ENCODE measurements around the gene FARS2.

Gene FARS2

GRCh38 chr6:5379647-5380242, 118.4 kb downstream of the FARS2 start:
- TF ChIP-seq, protein P1, sequence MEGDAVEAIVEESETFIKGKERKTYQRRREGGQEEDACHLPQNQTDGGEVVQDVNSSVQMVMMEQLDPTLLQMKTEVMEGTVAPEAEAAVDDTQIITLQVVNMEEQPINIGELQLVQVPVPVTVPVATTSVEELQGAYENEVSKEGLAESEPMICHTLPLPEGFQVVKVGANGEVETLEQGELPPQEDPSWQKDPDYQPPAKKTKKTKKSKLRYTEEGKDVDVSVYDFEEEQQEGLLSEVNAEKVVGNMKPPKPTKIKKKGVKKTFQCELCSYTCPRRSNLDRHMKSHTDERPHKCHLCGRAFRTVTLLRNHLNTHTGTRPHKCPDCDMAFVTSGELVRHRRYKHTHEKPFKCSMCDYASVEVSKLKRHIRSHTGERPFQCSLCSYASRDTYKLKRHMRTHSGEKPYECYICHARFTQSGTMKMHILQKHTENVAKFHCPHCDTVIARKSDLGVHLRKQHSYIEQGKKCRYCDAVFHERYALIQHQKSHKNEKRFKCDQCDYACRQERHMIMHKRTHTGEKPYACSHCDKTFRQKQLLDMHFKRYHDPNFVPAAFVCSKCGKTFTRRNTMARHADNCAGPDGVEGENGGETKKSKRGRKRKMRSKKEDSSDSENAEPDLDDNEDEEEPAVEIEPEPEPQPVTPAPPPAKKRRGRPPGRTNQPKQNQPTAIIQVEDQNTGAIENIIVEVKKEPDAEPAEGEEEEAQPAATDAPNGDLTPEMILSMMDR (IDR thresholded peaks at IDR 0.05) = no peak
- no peaks in the 10 kb centered on the region for H3K4me1 ChIP-seq (ENCODE audit: control insufficient read depth in 1 of 2, insufficient read depth in 1 of 2, low read depth in 1 of 2, low read length in 1 of 2)
- no peak overlapping the region for H3K4me3 ChIP-seq (ENCODE audit: low read depth in 1 of 2, low read length in 1 of 2)
- H3K9me3 ChIP-seq = no peaks in the 10 kb centered on the region
- H3K27me3 ChIP-seq = no peaks in the 10 kb centered on the region
- no peak overlapping the region for H3K27ac ChIP-seq
- H3K36me3 ChIP-seq = no peaks in the 10 kb centered on the region

DNA sequence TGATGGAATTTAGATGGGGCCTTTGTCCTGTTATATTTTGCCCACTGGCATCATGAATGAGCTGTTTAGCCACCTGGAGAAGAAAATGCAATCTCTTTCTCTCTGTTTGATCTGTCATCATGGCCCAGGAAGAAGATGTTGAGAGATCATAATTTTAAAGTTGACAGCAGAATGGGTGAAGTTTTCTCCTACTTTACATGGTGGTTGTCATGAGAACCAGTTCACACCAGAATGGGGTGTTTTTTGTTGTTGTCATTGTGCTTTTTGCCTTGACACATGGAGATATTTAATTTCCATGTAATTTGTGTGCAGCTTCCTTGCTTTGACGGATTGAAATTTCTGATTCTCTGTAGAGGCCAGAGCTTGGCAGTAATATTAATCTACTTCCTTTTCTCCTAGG, 122.5 kb downstream of the FARS2 start:
- no peaks in the 10 kb centered on the region for H3K9me3 ChIP-seq
- TF ChIP-seq, protein P1 (IDR thresholded peaks at IDR 0.05) = no peak

DNA sequence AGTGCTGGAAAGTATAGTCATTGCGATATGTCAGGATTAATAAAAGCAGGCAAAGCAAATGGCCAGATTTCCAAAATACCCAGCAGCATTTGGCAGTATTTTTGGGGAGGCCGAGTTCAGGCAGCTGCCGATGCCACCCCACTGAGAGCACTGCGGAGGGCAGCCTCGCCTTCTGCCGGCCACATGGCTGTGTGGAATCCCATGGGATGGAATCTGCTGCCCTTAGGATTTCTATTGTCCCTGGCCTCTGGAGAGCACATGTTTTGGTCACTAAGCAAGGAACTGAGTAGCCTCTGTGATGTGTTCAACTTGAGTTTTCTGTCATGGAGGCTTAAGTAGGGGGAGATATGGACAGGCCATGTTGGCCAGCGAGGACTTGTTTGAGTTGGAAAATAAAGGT, 123.0 kb downstream of the FARS2 start:
- TF ChIP-seq, protein P1 (IDR thresholded peaks at IDR 0.05) = no peak
- no peaks in the 10 kb centered on the region for H3K36me3 ChIP-seq
- no peak overlapping the region for H3K4me3 ChIP-seq (ENCODE audit: low read depth in 1 of 2, low read length in 1 of 2)
- H3K27me3 ChIP-seq = no peaks in the 10 kb centered on the region
- H3K27ac ChIP-seq = no peak overlapping the region
- no peaks in the 10 kb centered on the region for H3K4me1 ChIP-seq (ENCODE audit: control insufficient read depth in 1 of 2, insufficient read depth in 1 of 2, low read depth in 1 of 2, low read length in 1 of 2)
- no peaks in the 10 kb centered on the region for H3K9me3 ChIP-seq

More for the DNA sequence above, 122.5 kb downstream of the FARS2 start:
- no peak overlapping the region for H3K27ac ChIP-seq
- H3K36me3 ChIP-seq = no peaks in the 10 kb centered on the region
- no peaks in the 10 kb centered on the region for H3K27me3 ChIP-seq
- H3K4me3 ChIP-seq (ENCODE audit: low read depth in 1 of 2, low read length in 1 of 2) = no peak overlapping the region
- H3K4me1 ChIP-seq (ENCODE audit: control insufficient read depth in 1 of 2, insufficient read depth in 1 of 2, low read depth in 1 of 2, low read length in 1 of 2) = no peaks in the 10 kb centered on the region

- TF ChIP-seq, protein P1 (IDR thresholded peaks at IDR 0.05) = no peak
- H3K36me3 ChIP-seq = no peaks in the 10 kb centered on the region
- H3K27ac ChIP-seq = no peak overlapping the region
- H3K27me3 ChIP-seq = no peaks in the 10 kb centered on the region
- H3K9me3 ChIP-seq = no peaks in the 10 kb centered on the region
- H3K4me1 ChIP-seq (ENCODE audit: control insufficient read depth in 1 of 2, insufficient read depth in 1 of 2, low read depth in 1 of 2, low read length in 1 of 2) = no peaks in the 10 kb centered on the region
- no peak overlapping the region for H3K4me3 ChIP-seq (ENCODE audit: low read depth in 1 of 2, low read length in 1 of 2)
Observed at GRCh38 chr6:5388326-5388725, 127.0 kb downstream of the FARS2 start.

- Histone ChIP-seq H3K4me3 (ENCODE audit: low read depth in 1 of 2, low read length in 1 of 2) (no peak overlapping the region), H3K27ac (no peak overlapping the region), H3K27me3 (no peaks in the 10 kb centered on the region), H3K36me3 (no peaks in the 10 kb centered on the region), H3K4me1 (ENCODE audit: control insufficient read depth in 1 of 2, insufficient read depth in 1 of 2, low read depth in 1 of 2, low read length in 1 of 2) (no peaks in the 10 kb centered on the region), H3K9me3 (no peaks in the 10 kb centered on the region)
- TF ChIP-seq, protein P1 (IDR thresholded peaks at IDR 0.05) = no peak
Observed at GRCh38 chr6:5389086-5389745, 127.9 kb downstream of the FARS2 start.

Data from neutrophil (primary cell).